HEK293 (cell line): Measurements from ENCODE around the gene ABCC3.

Experiments used
- CTCF ChIA-PET: fragments of 350-600 bp; formaldehyde crosslinking; extraction: SDS; loops from one replicate; lab custom pipeline; 2021; ENCODE audit warnings: antibody characterized with exemption; lab: Yijun Ruan, JAX
- POLR2A ChIA-PET: fragments of 300-600 bp; formaldehyde crosslinking; extraction: SDS; loops from one replicate; lab custom pipeline; 2020; ENCODE audit warnings: antibody characterized with exemption, inconsistent platforms; lab: Yijun Ruan, JAX
- H3K27ac ChIP-seq: fragments of 200-500 bp; sonication (Bioruptor generic); 2 replicates; pipeline ENCODE4 v1.5.1; 2014; ENCODE audit warnings: low read depth, low read length, control low read depth, inconsistent platforms; ENCODE audit errors: extremely low read depth
- H3K36me3 ChIP-seq, 2 experiments: fragments of 200-500 bp in 1 of 2; sonication (Bioruptor generic) in 1 of 2; 1 replicate in 1 of 2; 2 replicates in 1 of 2; pipeline ENCODE4 v1.5.1; 2014 to 2017; ENCODE audit warnings: inconsistent platforms in 2 of 2, low read length in 2 of 2; ENCODE audit not compliant: control insufficient read depth in 2 of 2, insufficient read depth in 1 of 2
- H3K4me1 ChIP-seq: fragments of 200-500 bp; sonication (Bioruptor generic); 2 replicates; pipeline ENCODE4 v1.5.1; 2014; ENCODE audit warnings: mild to moderate bottlenecking, low read length, inconsistent platforms; ENCODE audit not compliant: control insufficient read depth, insufficient read depth
- H3K4me3 ChIP-seq: 2 replicates; pipeline ENCODE4 v1.5.1; 2011; ENCODE audit warnings: low read depth, mild to moderate bottlenecking, control low read depth, low read length, moderate library complexity
- H3K9me3 ChIP-seq: fragments of 200-500 bp; sonication (Bioruptor generic); 2 replicates; pipeline ENCODE4 v1.5.1; 2014; ENCODE audit warnings: low read depth, low read length, inconsistent platforms; ENCODE audit not compliant: control insufficient read depth, insufficient read depth
- EGR2 ChIP-seq: fragments of 450-650 bp; formaldehyde crosslinking; IDR thresholded peaks from 2 replicates; pipeline ENCODE4 v1.5.1; 2016; ENCODE audit warnings: low read depth, missing biosample characterization, missing genetic modification characterization
- FEZF1 ChIP-seq: fragments of 450-650 bp; formaldehyde crosslinking; IDR thresholded peaks from 2 replicates; pipeline ENCODE4 v1.5.1; 2016; ENCODE audit warnings: missing biosample characterization, missing genetic modification characterization
- GLI4 ChIP-seq: fragments of 450-650 bp; formaldehyde crosslinking; IDR thresholded peaks from 2 replicates; pipeline ENCODE4 v1.5.1; 2016; ENCODE audit warnings: missing biosample characterization, missing genetic modification characterization
- IKZF3 ChIP-seq: fragments of 450-650 bp; IDR thresholded peaks from 2 replicates; pipeline ENCODE4 v1.5.0; 2018; ENCODE audit warnings: missing biosample characterization, mild to moderate bottlenecking, missing genetic modification characterization, moderate library complexity
- KLF1 ChIP-seq: fragments of 450-650 bp; formaldehyde crosslinking; IDR thresholded peaks from 2 replicates; pipeline ENCODE4 v1.5.1; 2016; ENCODE audit warnings: missing biosample characterization, missing genetic modification characterization
- MZF1 ChIP-seq: fragments of 450-650 bp; formaldehyde crosslinking; IDR thresholded peaks from 2 replicates; pipeline ENCODE4 v1.5.1; 2017; ENCODE audit warnings: missing biosample characterization, missing genetic modification characterization, borderline replicate concordance
- OSR2 ChIP-seq: fragments of 450-650 bp; formaldehyde crosslinking; IDR thresholded peaks from 2 replicates; pipeline ENCODE4 v1.5.1; 2016; ENCODE audit warnings: missing biosample characterization, missing genetic modification characterization
- SALL2 ChIP-seq: fragments of 450-650 bp; formaldehyde crosslinking; IDR thresholded peaks from 2 replicates; pipeline ENCODE4 v1.5.0; 2017; ENCODE audit warnings: missing biosample characterization, mild to moderate bottlenecking, missing genetic modification characterization, borderline replicate concordance
- SETDB1 ChIP-seq: IDR thresholded peaks from one replicate; pipeline ENCODE4 v1.6.1; 2017; ENCODE audit warnings: mild to moderate bottlenecking, low read length, moderate library complexity, mixed read lengths; ENCODE audit not compliant: insufficient read length
- SP7 ChIP-seq: fragments of 450-650 bp; formaldehyde crosslinking; IDR thresholded peaks from 2 replicates; pipeline ENCODE4 v1.5.1; 2016; ENCODE audit warnings: missing biosample characterization, missing genetic modification characterization
- ZBTB44 ChIP-seq: fragments of 450-650 bp; IDR thresholded peaks from 2 replicates; pipeline ENCODE4 v1.5.1; 2018; ENCODE audit warnings: missing biosample characterization, mild to moderate bottlenecking, missing genetic modification characterization
- ZEB2 ChIP-seq: fragments of 450-650 bp; formaldehyde crosslinking; IDR thresholded peaks from 2 replicates; pipeline ENCODE4 v1.5.1; 2016; ENCODE audit warnings: missing biosample characterization, missing genetic modification characterization
- ZNF10 ChIP-seq: fragments of 450-650 bp; formaldehyde crosslinking; IDR thresholded peaks from 2 replicates; pipeline ENCODE4 v1.5.1; 2017; ENCODE audit warnings: missing biosample characterization, missing genetic modification characterization
- ZNF148 ChIP-seq: fragments of 450-650 bp; formaldehyde crosslinking; IDR thresholded peaks from 2 replicates; pipeline ENCODE4 v1.5.0; 2017; ENCODE audit warnings: missing biosample characterization, missing genetic modification characterization, borderline replicate concordance
- ZNF155 ChIP-seq: fragments of 450-650 bp; formaldehyde crosslinking; IDR thresholded peaks from 2 replicates; pipeline ENCODE4 v1.5.1; 2016; ENCODE audit warnings: missing biosample characterization, missing genetic modification characterization
- ZNF157 ChIP-seq: fragments of 450-650 bp; formaldehyde crosslinking; IDR thresholded peaks from 2 replicates; pipeline ENCODE4 v1.5.1; 2016; ENCODE audit warnings: missing biosample characterization, missing genetic modification characterization
- ZNF830 ChIP-seq: fragments of 450-650 bp; IDR thresholded peaks from 2 replicates; pipeline ENCODE4 v1.5.0; 2018; ENCODE audit warnings: missing biosample characterization, missing genetic modification characterization, low read depth, mild to moderate bottlenecking, moderate library complexity
- ZSCAN30 ChIP-seq: fragments of 450-650 bp; IDR thresholded peaks from 2 replicates; pipeline ENCODE4 v1.5.1; 2018; ENCODE audit warnings: missing biosample characterization, mild to moderate bottlenecking, missing genetic modification characterization, moderate library complexity

Gene ABCC3

GRCh38 chr17:50689956-50690886, 55.5 kb downstream of the ABCC3 start (continued):
- no peak for TF ChIP-seq ZNF148 (tag by site-specific recombination)
- TF ChIP-seq ZSCAN30 (tag by site-specific recombination): no peak
- TF ChIP-seq SP7 (tag by site-specific recombination): peak; percentile 41; the same call in 1 of the 2 replicates
- no peak for TF ChIP-seq ZNF157 (tag by site-specific recombination)
- TF ChIP-seq ZBTB44 (tag by site-specific recombination): peak; percentile 92

DNA sequence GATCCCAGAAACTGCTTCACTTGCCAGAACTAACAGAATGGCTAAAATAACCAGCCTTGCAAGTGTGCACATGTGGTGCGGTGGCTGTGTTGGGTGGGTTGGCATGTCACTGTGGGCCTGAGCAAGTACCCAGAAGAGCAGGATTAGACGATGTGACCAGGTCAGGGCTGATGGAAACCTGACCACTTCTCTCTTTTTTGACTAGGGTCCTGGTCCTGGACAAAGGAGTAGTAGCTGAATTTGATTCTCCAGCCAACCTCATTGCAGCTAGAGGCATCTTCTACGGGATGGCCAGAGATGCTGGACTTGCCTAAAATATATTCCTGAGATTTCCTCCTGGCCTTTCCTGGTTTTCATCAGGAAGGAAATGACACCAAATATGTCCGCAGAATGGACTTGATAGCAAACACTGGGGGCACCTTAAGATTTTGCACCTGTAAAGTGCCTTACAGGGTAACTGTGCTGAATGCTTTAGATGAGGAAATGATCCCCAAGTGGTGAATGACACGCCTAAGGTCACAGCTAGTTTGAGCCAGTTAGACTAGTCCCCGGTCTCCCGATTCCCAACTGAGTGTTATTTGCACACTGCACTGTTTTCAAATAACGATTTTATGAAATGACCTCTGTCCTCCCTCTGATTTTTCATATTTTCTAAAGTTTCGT, 56.3 kb downstream of the ABCC3 start:
- Histone ChIP-seq H3K36me3 (peaks cover 23 to 40% of the 10 kb centered on the region in 2 experiments), H3K27ac (no peak overlapping the region), H3K9me3 (no peaks in the 10 kb centered on the region), H3K4me3 (no peak overlapping the region), H3K4me1 (peaks cover 10% of the 10 kb centered on the region; the same call in 1 of the 2 replicates)
- ChIA-PET CTCF (interaction anchor here (0.5 to 8.6 kb wide), 7 partner anchors 11 to 155 kb away, joined by 3 to 200 read pairs (median 4); partner anchors contain the start of gene SPATA20), POLR2A (interaction anchor here (0.9 to 2.6 kb wide), 3 partner anchors 14 to 175 kb away, joined by 3 to 5 read pairs (median 3); partner anchors contain the start of gene TOB1)
- TF ChIP-seq ZSCAN30 (tag by site-specific recombination): no peak
- no peak for TF ChIP-seq SALL2 (tag by site-specific recombination)
- no peak for TF ChIP-seq ZNF10
- TF ChIP-seq SETDB1: no peak
- no peak for TF ChIP-seq ZNF830 (tag by site-specific recombination)
- TF ChIP-seq OSR2 (tag by site-specific recombination): no peak
- TF ChIP-seq GLI4: no peak
- no peak for TF ChIP-seq KLF1 (tag by site-specific recombination)
- no peak for TF ChIP-seq ZNF157 (tag by site-specific recombination)
- TF ChIP-seq ZBTB44 (tag by site-specific recombination): no peak
- no peak for TF ChIP-seq IKZF3 (tag by site-specific recombination)
- TF ChIP-seq ZEB2 (tag by site-specific recombination): no peak
- no peak for TF ChIP-seq EGR2 (tag by site-specific recombination)
- no peak for TF ChIP-seq FEZF1
- TF ChIP-seq ZNF155 (tag by site-specific recombination): no peak
- TF ChIP-seq MZF1 (tag by site-specific recombination): no peak
